Measurements from ENCODE around the gene RAVER1.

GRCh38 chr19:10318807-10319682 lies 14.3 kb downstream of the RAVER1 start:
- TF ChIP-seq POLR2A (conservative IDR thresholded peaks at IDR 0.05) (no peak), NFYB (IDR thresholded peaks at IDR 0.05; ENCODE audit: extremely low read depth, insufficient read length) (no peak), BDP1 (IDR thresholded peaks at IDR 0.05; ENCODE audit: insufficient read depth, insufficient read length) (no peak), STAT6 (CRISPR knock-in tag; IDR thresholded peaks at IDR 0.05) (no peak), ZFPM2 (CRISPR knock-in tag; IDR thresholded peaks at IDR 0.05) (no peak), CTCF (IDR thresholded peaks at IDR 0.05 in 2 of 3, conservative IDR thresholded peaks at IDR 0.05 in 1 of 3; ENCODE audit: insufficient read depth in 2 of 3, low read depth in 1 of 3, low read length in 3 of 3) (no peak), CHD1 (IDR thresholded peaks at IDR 0.05; ENCODE audit: low read length) (no peak), STAT5B (CRISPR knock-in tag; IDR thresholded peaks at IDR 0.05) (no peak), ATF7 (IDR thresholded peaks at IDR 0.05) (no peak), MXI1 (IDR thresholded peaks at IDR 0.05; ENCODE audit: low read depth, low read length) (no peak), NCOA2 (IDR thresholded peaks at IDR 0.05; ENCODE audit: partially characterized antibody in 2 of 2) (no peak)

All from K562 (cell line).